ENCODE results near the gene ATP5F1C. TPM values are rescaled to one million over a fixed set of nuclear protein-coding genes. Genes with fewer than 3 reads are reported as not detected.

Gene ATP5F1C
- total RNA-seq, 1 donor from 2014 or later: 295 TPM

GRCh38 chr10:7832060-7832459, 44.1 kb downstream of the ATP5F1C start:
- Histone ChIP-seq H3K27ac (ENCODE audit: low read depth, low read length) (no peak overlapping the region), H3K27me3 (ENCODE audit: control insufficient read depth in 3 of 3, insufficient read depth in 3 of 3, low read length in 3 of 3) (no peaks in the 10 kb centered on the region)

GRCh38 chr10:7833210-7833609, 45.2 kb downstream of the ATP5F1C start:
- Histone ChIP-seq H3K27me3 (ENCODE audit: control insufficient read depth in 3 of 3, insufficient read depth in 3 of 3, low read length in 3 of 3) (no peaks in the 10 kb centered on the region), H3K4me1 (ENCODE audit: control insufficient read depth in 3 of 3, insufficient read depth in 3 of 3, low read length in 3 of 3) (peaks cover 0 to 6% (median 4%) of the 10 kb centered on the region in 3 donors), H3K27ac (ENCODE audit: low read depth, low read length) (no peak overlapping the region), H3K4me3 (ENCODE audit: low read length in 3 of 3) (no peak overlapping the region), H3K9ac (ENCODE audit: low read depth in 1 of 3, low read length in 3 of 3) (no peak overlapping the region), H3K9me3 (ENCODE audit: control insufficient read depth in 3 of 3, low read length in 3 of 3) (no peaks in the 10 kb centered on the region), H3K36me3 (ENCODE audit: control insufficient read depth in 3 of 3, insufficient read depth in 3 of 3, low read length in 3 of 3) (no peaks in the 10 kb centered on the region)

More at GRCh38 chr10:7832060-7832459, 44.1 kb downstream of the ATP5F1C start:
- Histone ChIP-seq H3K4me3 (ENCODE audit: low read length in 3 of 3) (no peak overlapping the region), H3K9ac (ENCODE audit: low read depth in 1 of 3, low read length in 3 of 3) (no peak overlapping the region), H3K4me1 (ENCODE audit: control insufficient read depth in 3 of 3, insufficient read depth in 3 of 3, low read length in 3 of 3) (peaks cover 0 to 6% (median 4%) of the 10 kb centered on the region in 3 donors), H3K36me3 (ENCODE audit: control insufficient read depth in 3 of 3, insufficient read depth in 3 of 3, low read length in 3 of 3) (no peaks in the 10 kb centered on the region), H3K9me3 (ENCODE audit: control insufficient read depth in 3 of 3, low read length in 3 of 3) (no peaks in the 10 kb centered on the region)

- no peak overlapping the region for H3K9ac ChIP-seq (ENCODE audit: low read depth in 1 of 3, low read length in 3 of 3)
- no peak overlapping the region for H3K27ac ChIP-seq (ENCODE audit: low read depth, low read length)
- H3K4me3 ChIP-seq (ENCODE audit: low read length in 3 of 3): no peak overlapping the region
- peaks cover 0 to 6% (median 4%) of the 10 kb centered on the region in 3 donors for H3K4me1 ChIP-seq (ENCODE audit: control insufficient read depth in 3 of 3, insufficient read depth in 3 of 3, low read length in 3 of 3)
- no peaks in the 10 kb centered on the region for H3K27me3 ChIP-seq (ENCODE audit: control insufficient read depth in 3 of 3, insufficient read depth in 3 of 3, low read length in 3 of 3)
- no peaks in the 10 kb centered on the region for H3K9me3 ChIP-seq (ENCODE audit: control insufficient read depth in 3 of 3, low read length in 3 of 3)
- H3K36me3 ChIP-seq (ENCODE audit: control insufficient read depth in 3 of 3, insufficient read depth in 3 of 3, low read length in 3 of 3): no peaks in the 10 kb centered on the region
Measured at GRCh38 chr10:7834262-7834661, 46.3 kb downstream of the ATP5F1C start.

- H3K4me3 ChIP-seq (ENCODE audit: low read length in 3 of 3): no peak overlapping the region
- no peaks in the 10 kb centered on the region for H3K36me3 ChIP-seq (ENCODE audit: control insufficient read depth in 3 of 3, insufficient read depth in 3 of 3, low read length in 3 of 3)
- no peaks in the 10 kb centered on the region for H3K9me3 ChIP-seq (ENCODE audit: control insufficient read depth in 3 of 3, low read length in 3 of 3)
- H3K27ac ChIP-seq (ENCODE audit: low read depth, low read length): no peak overlapping the region
- H3K4me1 ChIP-seq (ENCODE audit: control insufficient read depth in 3 of 3, insufficient read depth in 3 of 3, low read length in 3 of 3): peaks cover 0 to 2% (median 0%) of the 10 kb centered on the region in 3 donors
- H3K27me3 ChIP-seq (ENCODE audit: control insufficient read depth in 3 of 3, insufficient read depth in 3 of 3, low read length in 3 of 3): no peaks in the 10 kb centered on the region
- H3K9ac ChIP-seq (ENCODE audit: low read depth in 1 of 3, low read length in 3 of 3): no peak overlapping the region
Measured at GRCh38 chr10:7836571-7836970, 48.6 kb downstream of the ATP5F1C start.

GRCh38 chr10:7846591-7846990, 58.6 kb downstream of the ATP5F1C start:
- Histone ChIP-seq H3K9ac (ENCODE audit: low read depth in 1 of 3, low read length in 3 of 3) (no peak overlapping the region), H3K4me3 (ENCODE audit: low read length in 3 of 3) (no peak overlapping the region), H3K27ac (ENCODE audit: low read depth, low read length) (no peak overlapping the region), H3K9me3 (ENCODE audit: control insufficient read depth in 3 of 3, low read length in 3 of 3) (no peaks in the 10 kb centered on the region), H3K27me3 (ENCODE audit: control insufficient read depth in 3 of 3, insufficient read depth in 3 of 3, low read length in 3 of 3) (no peaks in the 10 kb centered on the region), H3K4me1 (ENCODE audit: control insufficient read depth in 3 of 3, insufficient read depth in 3 of 3, low read length in 3 of 3) (no peaks in the 10 kb centered on the region), H3K36me3 (ENCODE audit: control insufficient read depth in 3 of 3, insufficient read depth in 3 of 3, low read length in 3 of 3) (no peaks in the 10 kb centered on the region)

GRCh38 chr10:7853226-7853842, 65.4 kb downstream of the ATP5F1C start:
- Histone ChIP-seq H3K27me3 (ENCODE audit: control insufficient read depth in 3 of 3, insufficient read depth in 3 of 3, low read length in 3 of 3) (no peaks in the 10 kb centered on the region), H3K4me3 (ENCODE audit: low read length in 3 of 3) (no peak overlapping the region), H3K27ac (ENCODE audit: low read depth, low read length) (no peak overlapping the region), H3K36me3 (ENCODE audit: control insufficient read depth in 3 of 3, insufficient read depth in 3 of 3, low read length in 3 of 3) (no peaks in the 10 kb centered on the region), H3K9ac (ENCODE audit: low read depth in 1 of 3, low read length in 3 of 3) (no peak overlapping the region), H3K4me1 (ENCODE audit: control insufficient read depth in 3 of 3, insufficient read depth in 3 of 3, low read length in 3 of 3) (peaks cover 0 to 3% (median 2%) of the 10 kb centered on the region in 3 donors), H3K9me3 (ENCODE audit: control insufficient read depth in 3 of 3, low read length in 3 of 3) (no peaks in the 10 kb centered on the region)

- Histone ChIP-seq H3K9ac (ENCODE audit: low read depth in 1 of 3, low read length in 3 of 3) (no peak overlapping the region), H3K9me3 (ENCODE audit: control insufficient read depth in 3 of 3, low read length in 3 of 3) (no peaks in the 10 kb centered on the region), H3K4me3 (ENCODE audit: low read length in 3 of 3) (no peak overlapping the region), H3K27ac (ENCODE audit: low read depth, low read length) (no peak overlapping the region), H3K4me1 (ENCODE audit: control insufficient read depth in 3 of 3, insufficient read depth in 3 of 3, low read length in 3 of 3) (peaks cover 0 to 3% (median 2%) of the 10 kb centered on the region in 3 donors), H3K36me3 (ENCODE audit: control insufficient read depth in 3 of 3, insufficient read depth in 3 of 3, low read length in 3 of 3) (no peaks in the 10 kb centered on the region), H3K27me3 (ENCODE audit: control insufficient read depth in 3 of 3, insufficient read depth in 3 of 3, low read length in 3 of 3) (no peaks in the 10 kb centered on the region)
Measured at GRCh38 chr10:7853890-7854289, 65.9 kb downstream of the ATP5F1C start.

- Histone ChIP-seq H3K27me3 (ENCODE audit: control insufficient read depth in 3 of 3, insufficient read depth in 3 of 3, low read length in 3 of 3) (no peaks in the 10 kb centered on the region), H3K4me3 (ENCODE audit: low read length in 3 of 3) (no peak overlapping the region), H3K9ac (ENCODE audit: low read depth in 1 of 3, low read length in 3 of 3) (no peak overlapping the region), H3K27ac (ENCODE audit: low read depth, low read length) (no peak overlapping the region), H3K4me1 (ENCODE audit: control insufficient read depth in 3 of 3, insufficient read depth in 3 of 3, low read length in 3 of 3) (peaks cover 0 to 3% (median 2%) of the 10 kb centered on the region in 3 donors), H3K36me3 (ENCODE audit: control insufficient read depth in 3 of 3, insufficient read depth in 3 of 3, low read length in 3 of 3) (no peaks in the 10 kb centered on the region), H3K9me3 (ENCODE audit: control insufficient read depth in 3 of 3, low read length in 3 of 3) (no peaks in the 10 kb centered on the region)
Measured at GRCh38 chr10:7855205-7855604, 67.2 kb downstream of the ATP5F1C start.

- Histone ChIP-seq H3K9ac (ENCODE audit: low read depth in 1 of 3, low read length in 3 of 3) (no peak overlapping the region), H3K9me3 (ENCODE audit: control insufficient read depth in 3 of 3, low read length in 3 of 3) (peaks cover 0 to 2% (median 0%) of the 10 kb centered on the region in 3 donors), H3K27me3 (ENCODE audit: control insufficient read depth in 3 of 3, insufficient read depth in 3 of 3, low read length in 3 of 3) (no peaks in the 10 kb centered on the region), H3K36me3 (ENCODE audit: control insufficient read depth in 3 of 3, insufficient read depth in 3 of 3, low read length in 3 of 3) (no peaks in the 10 kb centered on the region), H3K4me1 (ENCODE audit: control insufficient read depth in 3 of 3, insufficient read depth in 3 of 3, low read length in 3 of 3) (peaks cover 0 to 3% (median 2%) of the 10 kb centered on the region in 3 donors), H3K27ac (ENCODE audit: low read depth, low read length) (no peak overlapping the region), H3K4me3 (ENCODE audit: low read length in 3 of 3) (no peak overlapping the region)
Measured at GRCh38 chr10:7856678-7857077, 68.7 kb downstream of the ATP5F1C start.

- no peak overlapping the region for H3K9ac ChIP-seq (ENCODE audit: low read depth in 1 of 3, low read length in 3 of 3)
- H3K9me3 ChIP-seq (ENCODE audit: control insufficient read depth in 3 of 3, low read length in 3 of 3): peaks cover 0 to 2% (median 2%) of the 10 kb centered on the region in 3 donors
Measured at GRCh38 chr10:7857262-7857661, 69.3 kb downstream of the ATP5F1C start.

More at GRCh38 chr10:7857262-7857661, 69.3 kb downstream of the ATP5F1C start:
- H3K4me3 ChIP-seq (ENCODE audit: low read length in 3 of 3): no peak overlapping the region
- no peaks in the 10 kb centered on the region for H3K36me3 ChIP-seq (ENCODE audit: control insufficient read depth in 3 of 3, insufficient read depth in 3 of 3, low read length in 3 of 3)
- no peaks in the 10 kb centered on the region for H3K27me3 ChIP-seq (ENCODE audit: control insufficient read depth in 3 of 3, insufficient read depth in 3 of 3, low read length in 3 of 3)
- H3K4me1 ChIP-seq (ENCODE audit: control insufficient read depth in 3 of 3, insufficient read depth in 3 of 3, low read length in 3 of 3): peaks cover 0 to 3% (median 2%) of the 10 kb centered on the region in 3 donors
- no peak overlapping the region for H3K27ac ChIP-seq (ENCODE audit: low read depth, low read length)

Measured in skeletal muscle tissue (tissue), 4 donors.